ENCODE data around the gene TNFSF8. TPM values are rescaled to one million over a fixed set of nuclear protein-coding genes. Genes with fewer than 3 reads are reported as not detected.

The TNFSF8 gene
- total RNA-seq, 2 donors from 2014 or later: 0.88 to 0.91 TPM

DNA sequence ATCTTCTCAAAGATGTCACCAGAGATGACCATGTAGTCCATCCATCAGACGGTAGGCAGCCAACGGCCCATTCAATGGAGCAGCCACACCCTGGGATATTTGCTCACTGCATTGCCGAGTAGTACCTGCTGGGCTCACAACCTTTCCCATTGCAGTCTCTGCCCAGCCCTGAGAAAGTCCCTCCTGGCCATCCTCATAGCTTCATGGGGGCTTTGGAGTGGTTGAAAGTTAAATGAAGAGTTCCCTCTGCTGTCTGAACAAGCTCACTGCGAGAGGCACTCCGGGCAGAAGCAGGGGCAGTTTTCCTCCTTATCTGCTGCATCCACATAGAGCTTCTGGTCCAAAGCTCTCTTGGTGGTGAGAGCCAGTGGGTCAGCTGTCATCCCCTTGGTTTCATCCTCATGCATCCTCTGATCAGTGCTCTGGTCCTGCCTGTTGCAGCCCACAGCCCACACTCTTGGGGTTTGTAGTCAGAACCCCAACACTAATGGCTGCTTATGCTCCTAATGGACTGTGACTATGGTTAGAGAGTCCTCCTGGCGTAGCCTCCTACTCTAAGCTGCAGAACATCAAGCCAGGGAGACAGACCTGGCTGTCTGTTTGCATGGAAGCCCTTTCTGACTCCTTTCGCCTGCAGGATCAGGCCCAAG is 23.3 kb downstream of the TNFSF8 start:
- Histone ChIP-seq H3K27ac (peak overlapping the region; percentile 18), H3K4me1 (peaks cover 6% of the 10 kb centered on the region), H3K9me3 (no peaks in the 10 kb centered on the region), H3K4me3 (no peak overlapping the region), H3K36me3 (no peaks in the 10 kb centered on the region), H3K27me3 (no peaks in the 10 kb centered on the region), H3K9ac (ENCODE audit: low read depth in 2 of 2, low read length in 2 of 2) (no peak overlapping the region)
- no peak for DNase-seq
- TF ChIP-seq, protein P1, sequence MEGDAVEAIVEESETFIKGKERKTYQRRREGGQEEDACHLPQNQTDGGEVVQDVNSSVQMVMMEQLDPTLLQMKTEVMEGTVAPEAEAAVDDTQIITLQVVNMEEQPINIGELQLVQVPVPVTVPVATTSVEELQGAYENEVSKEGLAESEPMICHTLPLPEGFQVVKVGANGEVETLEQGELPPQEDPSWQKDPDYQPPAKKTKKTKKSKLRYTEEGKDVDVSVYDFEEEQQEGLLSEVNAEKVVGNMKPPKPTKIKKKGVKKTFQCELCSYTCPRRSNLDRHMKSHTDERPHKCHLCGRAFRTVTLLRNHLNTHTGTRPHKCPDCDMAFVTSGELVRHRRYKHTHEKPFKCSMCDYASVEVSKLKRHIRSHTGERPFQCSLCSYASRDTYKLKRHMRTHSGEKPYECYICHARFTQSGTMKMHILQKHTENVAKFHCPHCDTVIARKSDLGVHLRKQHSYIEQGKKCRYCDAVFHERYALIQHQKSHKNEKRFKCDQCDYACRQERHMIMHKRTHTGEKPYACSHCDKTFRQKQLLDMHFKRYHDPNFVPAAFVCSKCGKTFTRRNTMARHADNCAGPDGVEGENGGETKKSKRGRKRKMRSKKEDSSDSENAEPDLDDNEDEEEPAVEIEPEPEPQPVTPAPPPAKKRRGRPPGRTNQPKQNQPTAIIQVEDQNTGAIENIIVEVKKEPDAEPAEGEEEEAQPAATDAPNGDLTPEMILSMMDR (IDR thresholded peaks at IDR 0.05): peak; percentile 37
- intact Hi-C loops (cut with DNase I): loop anchor here (2.0 kb wide), 1 partner anchor 168 kb away; no protein-coding TSS in a partner anchor

DNA sequence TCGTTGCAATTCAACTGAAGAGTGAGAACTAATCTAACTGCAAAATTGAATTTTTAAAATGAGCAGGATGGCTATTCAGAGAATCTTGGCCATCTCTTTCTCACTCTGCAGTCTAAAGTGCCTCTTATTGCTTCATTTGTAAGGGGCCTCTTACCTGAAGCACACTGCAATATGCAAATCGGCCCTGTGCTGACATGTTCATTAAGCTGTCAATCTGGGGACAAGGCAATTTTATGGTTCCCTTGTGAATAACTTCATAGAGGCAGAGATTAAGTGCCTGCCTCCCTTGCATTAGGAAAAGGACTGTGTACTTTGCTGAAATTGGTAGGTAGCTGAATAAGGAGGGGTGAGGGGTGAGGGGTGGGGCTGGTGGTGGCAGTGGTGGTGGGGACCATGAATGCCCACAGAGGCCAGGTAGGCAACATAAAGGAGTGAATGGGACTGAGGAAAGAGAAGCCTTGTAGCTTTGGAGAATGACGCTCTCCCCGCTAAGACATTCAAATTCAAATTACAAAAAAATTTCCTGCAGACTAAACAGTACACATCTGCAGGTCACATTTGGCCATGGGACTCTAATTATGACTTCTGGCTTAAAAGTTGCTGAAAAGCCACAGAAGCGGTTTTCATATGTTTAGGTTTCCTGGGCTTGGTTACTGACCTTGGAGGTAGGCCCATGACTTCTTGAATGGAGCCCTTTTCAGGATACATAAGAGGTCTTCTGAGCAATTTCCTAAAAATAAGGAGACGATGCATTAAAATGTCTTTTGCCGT is 25.0 kb downstream of the TNFSF8 start:
- DNase-seq: no peak
- H3K27me3 ChIP-seq: no peaks in the 10 kb centered on the region
- TF ChIP-seq, protein P1 (IDR thresholded peaks at IDR 0.05): no peak
- no peak overlapping the region for H3K27ac ChIP-seq
- no peaks in the 10 kb centered on the region for H3K36me3 ChIP-seq
- H3K4me3 ChIP-seq: no peak overlapping the region
- no peak overlapping the region for H3K9ac ChIP-seq (ENCODE audit: low read depth in 2 of 2, low read length in 2 of 2)
- intact Hi-C loops (cut with DNase I): no loop called here
- peaks cover 6% of the 10 kb centered on the region for H3K4me1 ChIP-seq
- H3K9me3 ChIP-seq: no peaks in the 10 kb centered on the region

DNA sequence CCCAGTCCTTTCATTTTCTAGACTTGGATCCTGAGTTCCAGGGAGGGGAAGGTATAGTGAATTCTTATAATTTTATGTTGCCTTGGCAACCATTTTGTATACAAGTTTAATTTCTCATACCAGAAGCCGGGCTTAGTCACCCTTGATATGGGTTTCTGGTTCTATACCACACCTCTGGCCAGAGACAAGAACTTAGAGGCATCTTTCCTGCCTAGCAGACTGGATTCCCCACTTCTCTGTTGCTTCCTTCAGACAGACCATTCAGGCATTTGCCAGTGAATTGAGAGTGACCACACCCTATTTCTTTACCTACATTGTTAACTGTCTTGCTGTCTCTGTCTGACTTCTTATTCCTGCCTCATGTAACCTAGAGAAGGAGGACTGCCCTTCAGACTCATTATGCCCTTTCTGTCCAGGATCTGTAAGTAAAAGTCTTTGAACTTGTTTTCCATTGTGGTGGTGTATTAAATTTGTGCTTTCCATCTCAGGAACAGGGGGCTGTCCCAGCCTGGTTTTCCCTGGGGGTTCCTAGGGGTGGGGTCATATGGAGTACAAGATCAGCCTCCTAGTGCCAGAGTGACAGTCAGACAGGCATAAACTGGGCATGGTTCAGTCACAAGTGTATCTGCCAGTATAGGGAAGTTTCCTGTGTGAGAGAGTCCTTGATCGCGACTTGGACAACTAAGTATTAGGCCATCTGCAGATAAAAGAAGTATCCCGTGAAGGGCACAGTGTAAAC is 27.4 kb downstream of the TNFSF8 start:
- Histone ChIP-seq H3K9me3 (no peaks in the 10 kb centered on the region), H3K4me3 (no peak overlapping the region), H3K27ac (no peak overlapping the region), H3K36me3 (no peaks in the 10 kb centered on the region), H3K27me3 (no peaks in the 10 kb centered on the region), H3K4me1 (peaks cover 3% of the 10 kb centered on the region), H3K9ac (ENCODE audit: low read depth in 2 of 2, low read length in 2 of 2) (no peak overlapping the region)
- DNase-seq: no peak
- TF ChIP-seq, protein P1 (IDR thresholded peaks at IDR 0.05): no peak
- intact Hi-C loops (cut with DNase I): no loop called here

- no peak overlapping the region for H3K27ac ChIP-seq
- H3K36me3 ChIP-seq: no peaks in the 10 kb centered on the region
- TF ChIP-seq, protein P1 (IDR thresholded peaks at IDR 0.05): no peak
- H3K9ac ChIP-seq (ENCODE audit: low read depth in 2 of 2, low read length in 2 of 2): no peak overlapping the region
- intact Hi-C loops (cut with DNase I): no loop called here
- H3K4me1 ChIP-seq: no peaks in the 10 kb centered on the region
- no peak for DNase-seq
- H3K9me3 ChIP-seq: no peaks in the 10 kb centered on the region
- H3K27me3 ChIP-seq: no peaks in the 10 kb centered on the region
- H3K4me3 ChIP-seq: no peak overlapping the region
These were observed 29.2 kb downstream of the TNFSF8 start for GRCh38 chr9:114900942-114901802.

GRCh38 chr9:114899995-114900394 is 30.4 kb downstream of the TNFSF8 start:
- Histone ChIP-seq H3K4me3 (no peak overlapping the region), H3K27me3 (no peaks in the 10 kb centered on the region), H3K36me3 (no peaks in the 10 kb centered on the region), H3K9ac (ENCODE audit: low read depth in 2 of 2, low read length in 2 of 2) (no peak overlapping the region), H3K4me1 (no peaks in the 10 kb centered on the region), H3K27ac (no peak overlapping the region), H3K9me3 (no peaks in the 10 kb centered on the region)
- intact Hi-C loops (cut with DNase I): no loop called here
- TF ChIP-seq, protein P1 (IDR thresholded peaks at IDR 0.05): no peak
- DNase-seq: no peak

All from colonic mucosa (tissue), 4 donors.